MCF 10A (cell line): ENCODE measurements around the gene LRMDA. TPM values are rescaled to one million over a fixed set of nuclear protein-coding genes. Genes with fewer than 3 reads are reported as not detected.

Experiments used
- BruUV-seq: library from RNA; stranded (reverse); fragments of 400-500 nt; replicated peaks from 2 replicates; lab custom pipeline; 2021; lab: Mats Ljungman, UMichigan
- CTCF ChIA-PET: fragments of 300-600 bp; sonication (Branson Sonifier 250); formaldehyde crosslinking; extraction: SDS; loops from one replicate; lab custom pipeline; 2021; ENCODE audit warnings: antibody characterized with exemption, inconsistent platforms; lab: Yijun Ruan, JAX
- POLR2A ChIA-PET: fragments of 300-600, 350-650 bp; sonication (Branson Sonifier 250); formaldehyde crosslinking; extraction: SDS; loops from one replicate; lab custom pipeline; 2020; ENCODE audit warnings: antibody characterized with exemption, inconsistent platforms; lab: Yijun Ruan, JAX
- DNase-seq: peaks from one replicate; pipeline ENCODE4 v3.0.0-alpha.2; 2018; ENCODE audit not compliant: unreplicated experiment
- H3K27ac Mint-ChIP-seq: one replicate; pipeline ENCODE4 v1.8.0; 2022; ENCODE audit warnings: mild to moderate bottlenecking, low read depth, mixed read lengths; ENCODE audit not compliant: unreplicated experiment
- H3K27me3 Mint-ChIP-seq: one replicate; pipeline ENCODE4 v1.8.0; 2022; ENCODE audit warnings: mixed read lengths; ENCODE audit not compliant: insufficient read depth, unreplicated experiment
- H3K36me3 Mint-ChIP-seq: one replicate; pipeline ENCODE4 v1.8.0; 2022; ENCODE audit warnings: mild to moderate bottlenecking, moderate library complexity, mixed read lengths; ENCODE audit not compliant: insufficient read depth, unreplicated experiment
- H3K4me1 Mint-ChIP-seq: one replicate; pipeline ENCODE4 v1.8.0; 2022; ENCODE audit warnings: mixed read lengths; ENCODE audit not compliant: insufficient read depth, unreplicated experiment
- H3K4me3 Mint-ChIP-seq: one replicate; pipeline ENCODE4 v1.8.0; 2022; ENCODE audit warnings: mild to moderate bottlenecking, moderate library complexity, mixed read lengths; ENCODE audit not compliant: unreplicated experiment
- H3K9me3 Mint-ChIP-seq: one replicate; pipeline ENCODE4 v1.8.0; 2022; ENCODE audit warnings: mixed read lengths; ENCODE audit not compliant: unreplicated experiment
- intact Hi-C: fragments of 100-400 bp; cut with micrococcal nuclease; formaldehyde crosslinking; loops from 2 replicates; pipeline ENCODE4 v1.14.1; 2022
- total RNA-seq: library from RNA; stranded (reverse); gene quantifications from 2 replicates; pipeline ENCODE4 v1.2.3, GENCODE V29; 2022
- TF ChIP-seq, protein P1 (sequence below): fragments of 200-600 bp; IDR thresholded peaks from one replicate; pipeline ENCODE4 v1.8.0; 2022; ENCODE audit warnings: antibody characterized with exemption, mild to moderate bottlenecking; ENCODE audit not compliant: unreplicated experiment

Gene LRMDA
- total RNA-seq, 1 experiment from 2014 or later = not detected

DNA sequence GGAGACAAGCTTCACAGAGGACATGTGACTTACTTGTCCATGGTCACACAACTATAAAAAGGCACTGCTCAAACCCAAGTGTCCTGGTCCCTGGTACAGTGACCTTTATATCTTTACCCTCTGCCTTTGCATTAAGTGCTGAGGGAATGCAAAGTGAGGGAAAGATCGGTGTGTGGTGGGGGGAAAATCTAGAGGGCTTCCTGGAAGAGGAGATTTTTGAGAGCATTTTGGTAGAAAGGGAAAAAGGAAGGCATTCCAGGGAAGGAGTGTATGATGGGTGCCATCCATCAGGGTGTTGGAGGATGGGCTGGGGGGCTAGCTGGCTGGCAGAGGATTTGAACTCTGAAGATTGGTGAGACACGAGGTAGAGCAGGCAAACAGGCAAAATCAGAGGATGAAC is 39.2 kb upstream of the LRMDA start:
- BruUV-seq = no TSS peak
- ChIA-PET CTCF (interaction anchor here (0.7 kb wide), 2 partner anchors 586 to 1154 kb away, joined by 4 read pairs; no protein-coding TSS in a partner anchor), POLR2A (no interaction called here)
- intact Hi-C loops = no loop called here
- H3K4me3 Mint-ChIP-seq = no peak overlapping the region
- TF ChIP-seq, protein P1, sequence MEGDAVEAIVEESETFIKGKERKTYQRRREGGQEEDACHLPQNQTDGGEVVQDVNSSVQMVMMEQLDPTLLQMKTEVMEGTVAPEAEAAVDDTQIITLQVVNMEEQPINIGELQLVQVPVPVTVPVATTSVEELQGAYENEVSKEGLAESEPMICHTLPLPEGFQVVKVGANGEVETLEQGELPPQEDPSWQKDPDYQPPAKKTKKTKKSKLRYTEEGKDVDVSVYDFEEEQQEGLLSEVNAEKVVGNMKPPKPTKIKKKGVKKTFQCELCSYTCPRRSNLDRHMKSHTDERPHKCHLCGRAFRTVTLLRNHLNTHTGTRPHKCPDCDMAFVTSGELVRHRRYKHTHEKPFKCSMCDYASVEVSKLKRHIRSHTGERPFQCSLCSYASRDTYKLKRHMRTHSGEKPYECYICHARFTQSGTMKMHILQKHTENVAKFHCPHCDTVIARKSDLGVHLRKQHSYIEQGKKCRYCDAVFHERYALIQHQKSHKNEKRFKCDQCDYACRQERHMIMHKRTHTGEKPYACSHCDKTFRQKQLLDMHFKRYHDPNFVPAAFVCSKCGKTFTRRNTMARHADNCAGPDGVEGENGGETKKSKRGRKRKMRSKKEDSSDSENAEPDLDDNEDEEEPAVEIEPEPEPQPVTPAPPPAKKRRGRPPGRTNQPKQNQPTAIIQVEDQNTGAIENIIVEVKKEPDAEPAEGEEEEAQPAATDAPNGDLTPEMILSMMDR = no peak
- H3K27ac Mint-ChIP-seq = no peak overlapping the region
- H3K27me3 Mint-ChIP-seq = no peaks in the 10 kb centered on the region
- H3K36me3 Mint-ChIP-seq = peaks cover 11% of the 10 kb centered on the region
- H3K4me1 Mint-ChIP-seq = peaks cover 4% of the 10 kb centered on the region
- DNase-seq = no peak
- no peaks in the 10 kb centered on the region for H3K9me3 Mint-ChIP-seq

DNA sequence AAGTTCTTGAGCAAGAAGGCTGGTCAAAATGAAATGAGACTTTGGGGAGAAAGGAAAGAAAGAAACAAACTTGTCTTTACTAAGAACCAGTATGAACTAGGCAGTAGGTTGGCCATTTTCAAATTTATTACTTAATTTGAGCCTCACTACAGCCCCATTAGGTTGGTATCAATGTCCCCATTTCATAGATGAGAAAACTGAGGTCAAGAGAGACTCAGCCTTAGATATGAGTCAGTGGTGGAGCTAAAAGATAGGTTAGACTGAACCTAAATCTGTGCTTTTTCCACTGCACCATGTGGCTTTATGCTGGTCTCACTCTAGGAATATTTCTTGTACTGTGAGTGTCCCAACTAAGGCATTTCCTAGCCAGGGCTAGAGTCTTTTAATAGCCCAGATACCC is 38.7 kb upstream of the LRMDA start:
- DNase-seq = no peak
- Mint-ChIP-seq H3K27ac (no peak overlapping the region), H3K4me3 (no peak overlapping the region), H3K9me3 (no peaks in the 10 kb centered on the region), H3K36me3 (peaks cover 11% of the 10 kb centered on the region), H3K27me3 (no peaks in the 10 kb centered on the region), H3K4me1 (peaks cover 4% of the 10 kb centered on the region)
- BruUV-seq = no TSS peak
- ChIA-PET CTCF (interaction anchor here (0.7 to 1.3 kb wide), 2 partner anchors 479 to 635 kb away, joined by 3 read pairs; no protein-coding TSS in a partner anchor), POLR2A (no interaction called here)
- intact Hi-C loops = no loop called here
- TF ChIP-seq, protein P1 = no peak

DNA sequence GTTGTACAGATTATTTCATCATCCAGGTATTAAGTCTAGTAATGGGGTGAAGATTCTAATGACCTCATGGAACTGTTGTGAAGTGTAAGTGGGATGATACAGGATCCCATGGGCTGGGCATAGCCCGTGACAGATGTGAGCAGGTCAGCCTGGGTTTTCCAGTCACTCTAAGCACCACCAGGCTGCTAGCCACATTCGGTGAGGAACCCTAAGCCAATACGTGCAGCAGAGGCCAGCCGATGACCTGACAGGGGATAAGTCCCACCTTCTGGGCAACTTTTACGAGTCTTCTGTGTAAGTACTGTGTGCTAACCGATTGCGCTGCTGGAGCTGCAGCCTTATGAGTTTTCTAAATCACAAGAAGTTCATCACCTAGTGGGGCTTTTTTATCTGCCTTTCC is 37.2 kb upstream of the LRMDA start:
- BruUV-seq = no TSS peak

DNA sequence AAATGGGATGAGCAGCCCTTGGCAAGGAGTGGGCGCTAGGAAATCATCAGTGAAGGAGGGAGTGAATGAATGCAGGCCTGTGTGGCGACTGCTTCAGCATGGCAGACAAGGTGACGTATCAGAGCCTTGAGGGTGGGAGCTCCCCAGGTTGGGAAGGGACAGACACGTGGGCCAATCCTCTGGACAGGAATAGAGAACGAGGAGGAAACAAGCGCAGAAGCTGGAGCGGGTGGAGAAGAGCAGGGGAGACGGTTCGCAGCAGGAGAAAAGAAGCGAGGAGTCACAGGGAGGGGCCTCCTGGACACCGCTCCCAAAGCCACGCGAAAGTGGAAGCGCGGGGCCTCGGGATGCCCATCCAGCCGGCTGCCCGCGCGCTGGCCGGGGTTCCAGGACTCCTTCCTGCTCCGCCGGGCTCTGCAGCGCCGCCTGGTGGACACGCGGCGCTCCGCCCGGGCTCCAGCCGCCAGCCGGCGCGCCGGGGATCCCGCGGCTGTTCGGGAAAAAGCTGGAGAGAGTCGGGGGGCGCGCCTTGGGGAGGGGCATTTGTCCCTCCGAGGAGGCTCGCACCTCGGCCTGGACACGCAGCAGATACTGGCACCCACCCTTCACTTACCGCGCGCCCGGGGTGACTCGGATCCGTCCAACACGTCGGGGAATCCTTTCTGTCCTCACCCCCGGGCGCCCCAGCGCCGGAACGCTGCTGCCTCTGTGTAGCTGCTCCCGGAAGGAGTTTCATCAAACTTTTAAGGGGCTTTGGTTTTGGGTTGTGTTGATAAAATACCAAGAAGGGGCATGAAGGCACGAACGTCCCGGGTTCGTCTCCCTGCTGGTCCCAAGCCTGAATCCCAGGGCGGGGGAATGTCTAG is 36.1 kb upstream of the LRMDA start:
- no peaks in the 10 kb centered on the region for H3K27me3 Mint-ChIP-seq
- H3K4me3 Mint-ChIP-seq = no peak overlapping the region
- no peak overlapping the region for H3K27ac Mint-ChIP-seq

More for the DNA sequence above, 37.2 kb upstream of the LRMDA start:
- DNase-seq = no peak
- peaks cover 4% of the 10 kb centered on the region for H3K4me1 Mint-ChIP-seq
- ChIA-PET POLR2A (no interaction called here), CTCF (interaction anchor here (0.6 to 2.8 kb wide), 12 partner anchors 8 to 1006 kb away, joined by 3 to 13 read pairs (median 6); no protein-coding TSS in a partner anchor)
- peaks cover 19% of the 10 kb centered on the region for H3K36me3 Mint-ChIP-seq
- no peaks in the 10 kb centered on the region for H3K9me3 Mint-ChIP-seq
- H3K4me3 Mint-ChIP-seq = no peak overlapping the region
- TF ChIP-seq, protein P1 = no peak
- no peaks in the 10 kb centered on the region for H3K27me3 Mint-ChIP-seq
- intact Hi-C loops = no loop called here
- H3K27ac Mint-ChIP-seq = no peak overlapping the region

More for the DNA sequence above, 36.1 kb upstream of the LRMDA start:
- no TSS peak for BruUV-seq
- H3K9me3 Mint-ChIP-seq = no peaks in the 10 kb centered on the region
- H3K36me3 Mint-ChIP-seq = peaks cover 19% of the 10 kb centered on the region
- H3K4me1 Mint-ChIP-seq = peaks cover 4% of the 10 kb centered on the region
- intact Hi-C loops = no loop called here
- TF ChIP-seq, protein P1 = peak; percentile 78
- DNase-seq = no peak
- POLR2A ChIA-PET = interaction anchor here (0.8 kb wide), 1 partner anchor 37 kb away, joined by 5 read pairs; no protein-coding TSS in a partner anchor
- CTCF ChIA-PET = interaction anchor here (0.6 to 2.8 kb wide), 22 partner anchors 9 to 1154 kb away, joined by 3 to 13 read pairs (median 4); no protein-coding TSS in a partner anchor
